HG02973 (cell line): ENCODE data around the gene TSPEAR.
"Not testable (repeated sequence)": the region's sequence is repeated elsewhere in the genome, so short reads cannot be mapped to it uniquely, and the experiment has no call there.

ENCODE experiments used
- ATAC-seq: cut with Tn5 transposase; IDR thresholded peaks from one replicate; pipeline ENCODE4 v1.9.1; 2021; ENCODE audit warnings: moderate library complexity; ENCODE audit not compliant: unreplicated experiment

Gene TSPEAR

DNA sequence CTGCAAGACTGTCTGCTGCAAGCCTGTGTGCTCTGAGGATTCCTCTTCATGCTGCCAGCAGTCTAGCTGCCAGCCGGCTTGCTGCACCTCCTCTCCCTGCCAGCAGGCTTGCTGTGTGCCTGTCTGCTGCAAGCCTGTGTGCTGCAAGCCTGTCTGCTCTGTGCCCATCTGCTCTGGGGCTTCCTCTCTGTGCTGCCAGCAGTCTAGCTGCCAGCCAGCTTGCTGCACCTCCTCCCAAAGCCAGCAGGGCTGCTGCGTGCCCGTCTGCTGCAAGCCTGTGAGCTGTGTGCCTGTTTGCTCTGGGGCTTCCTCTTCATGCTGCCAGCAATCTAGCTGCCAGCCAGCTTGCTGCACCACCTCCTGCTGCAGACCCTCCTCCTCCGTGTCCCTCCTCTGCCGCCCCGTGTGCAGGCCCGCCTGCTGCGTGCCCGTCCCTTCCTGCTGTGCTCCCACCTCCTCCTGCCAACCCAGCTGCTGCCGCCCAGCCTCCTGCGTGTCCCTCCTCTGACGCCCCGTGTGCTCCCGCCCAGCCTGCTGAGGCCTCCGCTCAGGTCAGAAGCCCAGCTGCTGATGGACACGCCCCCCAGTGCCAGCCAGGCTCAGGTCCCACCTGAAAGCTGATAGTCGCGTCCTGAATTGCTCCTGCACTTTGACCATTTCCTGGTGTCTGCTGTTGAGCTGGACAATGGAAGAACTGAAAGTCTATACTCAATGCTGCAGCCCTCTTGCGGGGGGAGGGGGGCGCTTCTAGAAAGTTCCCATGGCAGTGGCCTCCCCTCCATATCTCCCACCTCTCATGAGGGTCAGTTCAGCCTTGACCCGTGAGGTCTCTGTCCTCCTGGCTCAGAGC, 136.7 kb downstream of the TSPEAR start:
- ATAC-seq = no peak

- ATAC-seq = not testable (repeated sequence)
These were observed 137.5 kb downstream of the TSPEAR start, which contains the start of gene KRTAP10-4 for GRCh38 chr21:44573630-44574456. KRTAP10-4 (plus strand) TSS chr21:44573729; CDS start chr21:44573759, 30 bp downstream.

DNA sequence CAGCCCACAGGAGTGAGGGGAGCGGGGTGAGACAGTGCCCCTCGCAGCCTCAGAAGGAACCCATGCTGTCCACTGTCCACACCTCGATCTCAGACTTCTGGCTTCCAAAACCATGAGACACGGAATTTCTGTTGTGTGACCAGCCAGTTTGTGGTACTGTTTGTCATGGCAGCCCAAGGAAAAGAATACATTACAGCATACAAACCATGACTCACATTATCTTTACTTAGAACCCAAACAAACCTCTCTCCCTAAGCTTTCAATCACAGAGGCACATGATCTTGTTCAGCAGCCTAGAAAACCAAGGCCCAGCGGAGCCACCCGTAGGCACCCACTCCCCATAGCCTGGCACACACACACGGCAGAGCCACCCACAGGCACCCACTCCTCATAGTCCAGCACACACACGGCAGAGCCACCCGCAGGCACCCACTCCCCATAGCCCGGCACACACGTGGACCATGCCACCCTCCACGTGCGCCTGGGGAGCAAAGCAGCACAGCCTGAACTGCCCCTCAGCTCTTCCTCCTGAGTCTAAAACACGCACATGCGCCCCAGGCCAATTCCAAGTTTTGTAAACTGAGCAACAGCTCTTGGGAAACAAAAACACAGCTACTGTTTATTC, 138.3 kb downstream of the TSPEAR start:
- ATAC-seq = no peak

GRCh38 chr21:44571844-44572782, 139.3 kb downstream of the TSPEAR start:
- ATAC-seq = no peak

GRCh38 chr21:44571296-44571695, 140.1 kb downstream of the TSPEAR start:
- ATAC-seq = no peak

GRCh38 chr21:44569861-44570517, 141.4 kb downstream of the TSPEAR start:
- no peak for ATAC-seq

- ATAC-seq = no peak
These were observed 142.5 kb downstream of the TSPEAR start for GRCh38 chr21:44568667-44569556.

- no peak for ATAC-seq
These were observed 143.1 kb downstream of the TSPEAR start for GRCh38 chr21:44568261-44568660.

DNA sequence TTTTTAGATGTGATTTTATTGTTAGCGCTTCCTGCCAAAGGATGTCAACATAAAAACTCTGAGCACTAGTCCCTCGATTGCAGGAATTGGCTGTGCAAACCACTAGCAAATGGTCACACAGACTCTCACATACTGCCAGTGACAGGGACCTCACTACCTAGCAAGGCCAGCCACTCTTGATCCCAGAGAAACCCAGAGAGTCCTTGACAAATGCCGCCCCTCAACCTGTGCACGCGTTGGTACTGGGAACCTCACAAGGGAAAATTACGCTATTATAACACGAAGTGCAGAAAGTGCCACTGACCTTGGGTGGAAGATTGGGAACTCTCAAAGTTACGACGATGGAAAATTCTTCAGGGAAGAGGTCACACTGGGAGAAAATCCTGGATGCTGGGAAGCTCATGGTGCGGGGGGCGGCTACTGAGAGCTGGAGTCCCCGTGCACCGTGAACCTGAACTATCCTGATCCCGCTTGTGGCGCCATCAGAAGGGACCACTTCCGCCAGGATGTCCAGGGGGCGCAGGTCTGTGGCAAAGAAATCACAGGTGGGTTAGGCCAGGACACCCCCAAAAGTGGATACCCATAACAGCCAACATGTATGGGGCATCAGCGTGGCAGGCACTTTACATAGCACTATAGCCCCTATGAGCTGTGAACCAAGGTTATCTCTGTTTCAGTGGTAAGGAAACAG, 143.7 kb downstream of the TSPEAR start:
- ATAC-seq = no peak

DNA sequence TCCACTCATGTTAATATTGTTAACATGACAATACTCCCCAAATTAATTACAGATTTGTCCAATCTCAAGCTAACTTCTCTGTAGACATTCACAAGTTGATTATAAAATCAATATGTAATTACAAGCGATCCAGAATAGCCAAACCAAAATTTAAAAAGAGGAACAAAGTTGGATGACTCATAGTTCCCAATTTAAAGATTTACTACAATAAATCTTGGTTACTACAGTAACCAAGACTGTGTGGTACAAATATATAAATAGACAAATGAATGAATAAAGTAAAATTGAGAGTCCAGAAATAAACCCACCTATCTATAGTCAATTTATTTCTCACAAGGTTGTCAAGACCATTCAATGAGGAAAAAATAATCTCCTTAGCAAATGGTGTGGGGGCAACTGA, 145.0 kb downstream of the TSPEAR start:
- ATAC-seq = no peak

DNA sequence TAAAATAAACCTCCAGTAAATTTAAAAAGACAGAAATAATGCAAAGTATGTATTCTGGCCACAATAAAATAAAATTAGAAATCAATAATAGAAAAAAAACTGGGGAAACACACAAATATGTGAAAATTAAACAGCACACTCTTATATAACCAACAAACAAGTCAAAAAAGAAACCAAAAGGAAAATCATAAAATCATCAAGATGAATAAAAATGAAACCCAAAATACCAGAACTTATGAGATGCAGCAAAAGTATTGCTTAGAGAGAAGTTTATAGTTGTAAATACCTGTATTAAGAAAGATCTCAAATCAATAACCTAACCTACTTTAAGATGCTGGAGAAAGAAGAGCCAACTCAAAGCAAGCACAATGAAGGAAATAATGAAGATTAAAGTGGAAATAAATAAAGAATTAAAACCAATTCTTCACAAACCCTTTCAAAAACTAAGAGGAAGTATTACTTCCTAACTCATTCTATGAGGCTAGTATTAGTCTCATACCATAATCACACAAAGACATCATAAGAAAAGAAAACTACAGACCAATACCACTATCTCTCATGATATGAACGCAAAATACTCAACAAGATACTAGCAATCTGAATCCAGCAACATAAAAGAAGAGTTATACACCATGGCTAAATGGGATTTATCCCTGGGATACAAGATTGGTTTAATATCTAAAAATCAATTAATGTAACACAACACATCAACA, 146.3 kb downstream of the TSPEAR start:
- no peak for ATAC-seq

GRCh38 chr21:44564099-44564498, 147.3 kb downstream of the TSPEAR start:
- no peak for ATAC-seq

GRCh38 chr21:44558695-44559094, 152.7 kb downstream of the TSPEAR start, which contains the start of gene KRTAP10-3:
KRTAP10-3 (minus strand) TSS chr21:44558795; CDS start chr21:44558715, 80 bp downstream.
- ATAC-seq = no peak

DNA sequence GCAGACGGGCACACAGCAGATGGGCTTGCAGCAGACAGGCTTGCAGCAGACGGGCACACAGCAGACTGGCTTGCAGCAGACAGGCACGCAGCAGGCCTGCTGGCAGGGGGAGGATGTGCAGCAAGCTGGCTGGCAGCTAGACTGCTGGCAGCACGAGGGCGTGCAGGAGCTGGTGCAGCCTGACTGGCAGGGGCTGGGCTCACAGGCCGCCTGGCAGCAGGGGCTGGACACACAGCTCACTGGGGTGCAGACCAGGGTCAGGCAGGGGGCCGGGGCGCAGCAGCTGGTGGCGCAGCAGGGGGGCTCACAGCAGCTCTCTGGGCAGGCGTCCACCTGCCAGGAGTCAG, 153.1 kb downstream of the TSPEAR start:
- ATAC-seq = not testable (repeated sequence)

GRCh38 chr21:44557491-44558328, 153.7 kb downstream of the TSPEAR start:
- ATAC-seq = no peak

- no peak for ATAC-seq
These were observed 154.5 kb downstream of the TSPEAR start for GRCh38 chr21:44556879-44557278.
